Neural cell (in vitro differentiated cells): ENCODE results near the gene LSM10.
A peak's percentile ranks its signal among the peaks of the same experiment; 100 is the strongest.

Experiments
- CTCF ChIP-seq: fragments of 450-650 bp; IDR thresholded peaks from 2 replicates; pipeline ENCODE4 v1.5.1; 2014; ENCODE audit warnings: antibody characterized with exemption, mild to moderate bottlenecking, moderate library complexity; ENCODE audit not compliant: poor library complexity, severe bottlenecking
- EZH2 ChIP-seq: fragments of 200-600, 300-800 bp; shearing (Covaris generic), sonication (generic); IDR thresholded peaks from 2 replicates; pipeline ENCODE4 v1.6.1; 2014; ENCODE audit warnings: antibody characterized with exemption, low read length, borderline replicate concordance, mild to moderate bottlenecking; ENCODE audit not compliant: insufficient read depth, poor library complexity, severe bottlenecking
- POLR2AphosphoS5 ChIP-seq: IDR thresholded peaks from 2 replicates; pipeline ENCODE4 v1.6.1; 2012
- RAD21 ChIP-seq: fragments of 450-650 bp; conservative IDR thresholded peaks from 2 replicates; pipeline ENCODE4 v1.6.1; 2014; ENCODE audit warnings: antibody characterized with exemption, mild to moderate bottlenecking, moderate library complexity
- REST ChIP-seq: IDR thresholded peaks from 2 replicates; pipeline ENCODE4 v1.6.1; 2012; ENCODE audit warnings: borderline replicate concordance
- TAF1 ChIP-seq: IDR thresholded peaks from 2 replicates; pipeline ENCODE4 v1.6.1; 2012; ENCODE audit warnings: low read depth

DNA sequence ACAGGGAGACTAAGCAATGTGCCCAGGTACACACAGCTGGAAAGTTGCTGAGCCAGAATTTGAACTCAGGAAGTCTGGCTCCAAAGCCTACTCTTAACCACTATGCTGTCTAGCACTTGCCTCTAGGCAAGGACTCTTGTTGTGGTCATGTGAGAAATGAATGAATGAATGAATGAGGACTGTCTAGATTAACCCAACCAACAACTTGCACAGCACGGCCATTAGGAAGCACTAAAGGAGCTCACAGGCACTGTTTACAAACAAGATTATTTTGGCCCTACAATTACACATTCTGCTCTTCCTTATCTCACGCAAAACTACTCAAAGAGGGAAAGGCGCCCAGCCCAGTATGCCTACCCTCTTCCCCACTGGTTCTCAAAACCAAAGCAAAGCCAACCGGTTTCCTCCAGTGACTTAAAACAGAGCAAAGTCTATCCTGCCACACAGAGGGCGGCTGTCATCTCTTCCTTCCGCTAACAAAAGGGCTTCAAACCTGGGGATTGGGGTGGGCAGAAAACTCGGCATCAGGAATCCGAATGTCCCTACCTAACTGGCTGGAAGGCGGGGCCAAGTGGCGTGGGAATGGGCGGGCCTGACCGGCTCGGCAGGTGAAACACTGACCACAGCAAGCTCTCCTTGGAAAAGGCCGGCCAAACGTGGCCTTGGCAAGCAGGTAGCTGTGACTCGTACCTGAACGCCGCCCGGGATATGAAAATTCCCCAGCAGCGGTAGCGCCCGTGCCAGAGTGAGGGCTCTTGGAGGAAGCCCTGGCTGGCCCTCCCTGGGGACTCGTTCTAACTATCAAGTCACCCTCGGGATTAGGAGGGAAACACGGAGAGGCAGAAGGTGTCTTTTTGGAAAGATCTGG lies 12.9 kb downstream of the LSM10 start:
- TF ChIP-seq CTCF (no peak), REST (peak; percentile 19), POLR2AphosphoS5 (no peak), EZH2 (no peak), TAF1 (peak; percentile 61), RAD21 (no peak)
